ENCODE data around the gene SDK1. TPM values are rescaled to one million over a fixed set of nuclear protein-coding genes. Genes with fewer than 3 reads are reported as not detected.

Gene SDK1
- total RNA-seq, 1 donor from 2014 or later: 0.26 TPM

DNA sequence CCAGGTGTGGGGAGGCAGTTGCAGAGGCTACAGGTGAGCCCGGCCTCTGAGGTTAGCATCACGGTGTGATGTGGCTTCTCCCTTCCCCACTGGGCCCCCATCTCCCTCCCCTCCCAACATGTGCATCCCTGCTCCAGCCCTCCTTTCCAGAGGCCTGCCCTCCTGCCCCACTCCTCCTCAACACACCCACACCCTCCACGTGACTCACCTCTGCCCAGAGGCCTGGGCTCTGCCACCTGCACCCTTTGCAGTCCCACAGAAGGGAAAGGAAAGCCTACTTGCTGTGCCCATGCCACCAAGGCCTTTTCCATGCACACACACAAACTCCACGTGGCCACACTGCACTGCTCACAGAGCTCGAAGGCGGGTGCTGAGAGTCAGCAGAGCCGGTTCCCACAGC, 880.4 kb downstream of the SDK1 start:
- FAIRE-seq (no peak), DNase-seq (ENCODE audit: low read depth) (no peak)
- Histone ChIP-seq H3K36me3 (ENCODE audit: control insufficient read depth, insufficient read depth, low read length) (no peaks in the 10 kb centered on the region), H3K4me3 (ENCODE audit: low read depth, low read length) (no peak overlapping the region), H3K27me3 (ENCODE audit: control insufficient read depth, insufficient read depth, low read length) (no peaks in the 10 kb centered on the region)
- TF ChIP-seq, protein P1, sequence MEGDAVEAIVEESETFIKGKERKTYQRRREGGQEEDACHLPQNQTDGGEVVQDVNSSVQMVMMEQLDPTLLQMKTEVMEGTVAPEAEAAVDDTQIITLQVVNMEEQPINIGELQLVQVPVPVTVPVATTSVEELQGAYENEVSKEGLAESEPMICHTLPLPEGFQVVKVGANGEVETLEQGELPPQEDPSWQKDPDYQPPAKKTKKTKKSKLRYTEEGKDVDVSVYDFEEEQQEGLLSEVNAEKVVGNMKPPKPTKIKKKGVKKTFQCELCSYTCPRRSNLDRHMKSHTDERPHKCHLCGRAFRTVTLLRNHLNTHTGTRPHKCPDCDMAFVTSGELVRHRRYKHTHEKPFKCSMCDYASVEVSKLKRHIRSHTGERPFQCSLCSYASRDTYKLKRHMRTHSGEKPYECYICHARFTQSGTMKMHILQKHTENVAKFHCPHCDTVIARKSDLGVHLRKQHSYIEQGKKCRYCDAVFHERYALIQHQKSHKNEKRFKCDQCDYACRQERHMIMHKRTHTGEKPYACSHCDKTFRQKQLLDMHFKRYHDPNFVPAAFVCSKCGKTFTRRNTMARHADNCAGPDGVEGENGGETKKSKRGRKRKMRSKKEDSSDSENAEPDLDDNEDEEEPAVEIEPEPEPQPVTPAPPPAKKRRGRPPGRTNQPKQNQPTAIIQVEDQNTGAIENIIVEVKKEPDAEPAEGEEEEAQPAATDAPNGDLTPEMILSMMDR (IDR thresholded peaks at IDR 0.05; ENCODE audit: insufficient read depth, low read length, severe bottlenecking): no peak

DNA sequence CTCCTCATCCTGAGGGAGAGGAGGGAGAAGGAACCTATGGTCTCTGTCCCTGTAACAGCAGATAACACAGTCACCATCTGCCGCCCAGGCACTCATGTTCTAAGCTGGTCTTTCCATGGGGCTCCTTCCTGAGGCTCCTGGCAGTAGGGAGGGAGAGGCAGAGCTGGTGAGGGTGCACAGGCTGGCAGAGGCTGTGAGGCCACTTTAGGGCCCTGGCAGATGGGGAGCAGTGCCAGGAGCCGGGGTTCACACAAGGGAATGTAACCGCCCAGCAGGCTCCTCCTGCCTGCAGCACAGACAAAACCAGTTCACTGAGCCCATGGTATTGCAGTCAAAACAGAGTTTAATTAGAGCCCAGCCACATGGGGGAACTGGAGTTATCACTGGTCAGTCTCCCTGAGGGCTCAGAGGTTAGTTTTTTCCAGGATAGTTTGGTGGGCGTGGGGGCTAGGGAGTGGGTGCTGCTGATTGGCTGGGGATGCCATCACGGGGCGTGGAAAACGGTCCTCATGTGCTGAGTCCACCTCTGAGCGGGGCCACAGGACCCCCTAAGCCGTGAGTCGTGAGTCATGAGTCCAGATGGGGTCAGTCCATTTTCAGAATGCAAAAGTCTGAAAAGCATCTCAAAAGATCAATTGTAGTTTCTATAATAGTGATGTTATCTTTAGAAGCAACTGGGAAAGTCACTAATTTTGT, 881.7 kb downstream of the SDK1 start:
- TF ChIP-seq, protein P1 (IDR thresholded peaks at IDR 0.05; ENCODE audit: insufficient read depth, low read length, severe bottlenecking): no peak
- DNase-seq (ENCODE audit: low read depth) (no peak), FAIRE-seq (no peak)
- no peaks in the 10 kb centered on the region for H3K36me3 ChIP-seq (ENCODE audit: control insufficient read depth, insufficient read depth, low read length)
- no peak overlapping the region for H3K4me3 ChIP-seq (ENCODE audit: low read depth, low read length)
- no peaks in the 10 kb centered on the region for H3K27me3 ChIP-seq (ENCODE audit: control insufficient read depth, insufficient read depth, low read length)

DNA sequence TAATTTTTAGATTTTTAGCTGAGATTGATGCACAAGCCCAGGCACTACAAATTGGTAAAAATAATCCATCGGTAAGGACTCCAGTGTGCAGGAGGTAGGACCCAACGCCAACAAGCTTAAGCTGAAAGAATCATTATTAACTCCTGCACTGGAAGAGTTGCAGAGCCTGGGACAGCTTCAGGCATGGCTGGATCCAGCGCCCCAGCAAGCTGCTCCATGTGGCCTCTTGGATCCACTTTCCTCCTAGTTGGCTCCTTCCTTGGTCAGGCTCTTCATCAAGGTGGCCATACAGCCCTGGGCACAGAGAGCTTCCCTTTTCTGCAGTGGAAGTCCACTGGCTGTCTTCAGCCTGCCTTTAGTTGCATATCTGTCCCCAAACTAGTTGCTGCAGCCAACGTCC, 883.6 kb downstream of the SDK1 start:
- no peaks in the 10 kb centered on the region for H3K27me3 ChIP-seq (ENCODE audit: control insufficient read depth, insufficient read depth, low read length)
- H3K36me3 ChIP-seq (ENCODE audit: control insufficient read depth, insufficient read depth, low read length): no peaks in the 10 kb centered on the region
- no peak overlapping the region for H3K4me3 ChIP-seq (ENCODE audit: low read depth, low read length)
- no peak for DNase-seq (ENCODE audit: low read depth)
- TF ChIP-seq, protein P1 (IDR thresholded peaks at IDR 0.05; ENCODE audit: insufficient read depth, low read length, severe bottlenecking): no peak
- no peak for FAIRE-seq

DNA sequence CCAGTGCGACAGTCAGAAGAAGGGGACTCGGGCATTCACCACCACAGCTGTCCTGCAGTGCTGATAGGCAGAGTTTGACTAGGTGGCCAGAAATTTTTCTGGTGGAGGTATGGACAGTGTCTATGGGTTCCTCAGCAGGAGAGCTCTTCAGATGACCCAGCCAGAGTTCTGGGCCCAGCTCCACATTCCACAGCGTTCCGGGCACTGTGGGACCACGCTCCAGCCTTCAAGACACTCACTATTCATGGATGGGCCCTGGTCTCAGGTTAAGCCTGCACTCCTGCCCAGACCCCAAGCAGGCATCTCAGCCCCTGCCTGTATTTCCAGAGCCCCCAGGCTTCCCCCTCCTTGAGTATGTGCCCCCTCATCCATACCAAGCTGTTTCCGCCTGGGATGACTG, 884.1 kb downstream of the SDK1 start:
- Histone ChIP-seq H3K4me3 (ENCODE audit: low read depth, low read length) (no peak overlapping the region), H3K27me3 (ENCODE audit: control insufficient read depth, insufficient read depth, low read length) (no peaks in the 10 kb centered on the region), H3K36me3 (ENCODE audit: control insufficient read depth, insufficient read depth, low read length) (no peaks in the 10 kb centered on the region)
- no peak for FAIRE-seq
- no peak for DNase-seq (ENCODE audit: low read depth)
- TF ChIP-seq, protein P1 (IDR thresholded peaks at IDR 0.05; ENCODE audit: insufficient read depth, low read length, severe bottlenecking): no peak

DNA sequence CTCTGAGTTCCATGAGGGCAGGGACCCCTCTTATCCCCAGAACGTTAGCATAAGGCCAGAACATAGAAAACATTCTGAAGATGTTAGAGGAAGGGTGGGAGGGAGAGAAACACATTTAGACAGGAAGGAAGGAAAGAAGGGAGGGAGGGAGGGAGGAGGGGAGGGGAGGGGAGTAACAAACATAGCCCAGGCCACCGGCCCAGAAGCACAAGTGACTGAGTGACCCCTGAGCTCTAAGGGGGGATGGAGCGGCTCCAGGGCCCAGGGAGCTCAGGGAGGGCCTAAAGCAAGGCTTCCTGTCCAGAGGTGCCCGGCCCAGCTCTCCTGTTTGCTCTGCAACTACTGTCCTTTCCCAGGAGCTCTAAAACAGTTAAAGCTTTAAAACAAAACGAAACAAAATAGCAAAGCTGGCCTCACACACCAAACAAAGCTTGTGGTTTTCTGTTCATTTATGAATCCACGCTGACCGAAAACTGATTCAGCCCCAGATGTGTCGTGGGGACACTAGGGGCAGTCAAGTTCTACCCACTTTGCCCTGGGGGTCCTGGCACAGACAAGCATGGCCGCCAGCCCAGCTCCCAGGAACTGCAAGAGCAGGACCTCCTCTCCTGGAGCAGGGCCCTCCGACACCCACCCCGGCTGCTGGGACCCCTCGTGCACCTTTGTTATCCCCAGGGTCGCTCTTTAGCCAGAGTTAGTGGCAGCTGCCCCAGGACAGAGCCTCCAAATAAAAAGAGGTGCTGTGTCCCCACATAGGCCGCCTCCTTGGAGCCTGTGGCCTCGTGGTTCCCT, 884.9 kb downstream of the SDK1 start:
- Histone ChIP-seq H3K27me3 (ENCODE audit: control insufficient read depth, insufficient read depth, low read length) (no peaks in the 10 kb centered on the region), H3K4me3 (ENCODE audit: low read depth, low read length) (no peak overlapping the region), H3K36me3 (ENCODE audit: control insufficient read depth, insufficient read depth, low read length) (no peaks in the 10 kb centered on the region)
- no peak for DNase-seq (ENCODE audit: low read depth)
- TF ChIP-seq, protein P1 (IDR thresholded peaks at IDR 0.05; ENCODE audit: insufficient read depth, low read length, severe bottlenecking): no peak
- no peak for FAIRE-seq
